ENCODE results near the gene IRS2. TPM values are rescaled to one million over a fixed set of nuclear protein-coding genes. Genes with fewer than 3 reads are reported as not detected.

Gene IRS2
- total RNA-seq, 2 experiments from 2014 or later, result 2.8 TPM

DNA sequence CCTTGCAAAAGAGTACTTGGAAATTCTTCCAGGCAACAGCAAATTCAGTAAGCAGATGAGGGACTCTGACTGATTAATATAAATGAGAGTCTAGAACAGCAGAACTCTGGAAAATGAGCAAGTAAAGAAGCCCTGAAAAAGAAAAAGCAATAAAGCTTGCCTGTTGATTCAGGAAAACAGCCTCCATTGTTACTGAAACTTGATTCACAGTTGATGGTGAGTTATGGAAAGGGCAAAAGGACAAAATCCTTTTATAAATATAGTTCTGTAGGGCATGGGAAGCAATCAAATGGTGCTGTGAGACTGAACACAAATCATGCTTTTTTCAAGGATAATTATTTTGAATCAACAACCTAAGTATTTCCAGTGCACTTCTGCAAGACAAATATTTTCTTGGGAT, 67.7 kb downstream of the IRS2 start:
- intact Hi-C loops (cut with micrococcal nuclease), result no loop called here
- no peaks in the 10 kb centered on the region for H3K36me3 Mint-ChIP-seq (ENCODE audit: low read depth)
- POLR2A ChIA-PET, result no interaction called here
- no peak overlapping the region for H3K4me3 Mint-ChIP-seq
- no peaks in the 10 kb centered on the region for H3K4me1 Mint-ChIP-seq (ENCODE audit: low read depth)
- H3K27ac Mint-ChIP-seq, result no peak overlapping the region
- peaks cover 2% of the 10 kb centered on the region for H3K27me3 Mint-ChIP-seq
- DNase-seq (no peak), ATAC-seq (no peak)
- no peaks in the 10 kb centered on the region for H3K9me3 Mint-ChIP-seq
- CTCF ChIA-PET, result no interaction called here
- TF ChIP-seq, protein P1, sequence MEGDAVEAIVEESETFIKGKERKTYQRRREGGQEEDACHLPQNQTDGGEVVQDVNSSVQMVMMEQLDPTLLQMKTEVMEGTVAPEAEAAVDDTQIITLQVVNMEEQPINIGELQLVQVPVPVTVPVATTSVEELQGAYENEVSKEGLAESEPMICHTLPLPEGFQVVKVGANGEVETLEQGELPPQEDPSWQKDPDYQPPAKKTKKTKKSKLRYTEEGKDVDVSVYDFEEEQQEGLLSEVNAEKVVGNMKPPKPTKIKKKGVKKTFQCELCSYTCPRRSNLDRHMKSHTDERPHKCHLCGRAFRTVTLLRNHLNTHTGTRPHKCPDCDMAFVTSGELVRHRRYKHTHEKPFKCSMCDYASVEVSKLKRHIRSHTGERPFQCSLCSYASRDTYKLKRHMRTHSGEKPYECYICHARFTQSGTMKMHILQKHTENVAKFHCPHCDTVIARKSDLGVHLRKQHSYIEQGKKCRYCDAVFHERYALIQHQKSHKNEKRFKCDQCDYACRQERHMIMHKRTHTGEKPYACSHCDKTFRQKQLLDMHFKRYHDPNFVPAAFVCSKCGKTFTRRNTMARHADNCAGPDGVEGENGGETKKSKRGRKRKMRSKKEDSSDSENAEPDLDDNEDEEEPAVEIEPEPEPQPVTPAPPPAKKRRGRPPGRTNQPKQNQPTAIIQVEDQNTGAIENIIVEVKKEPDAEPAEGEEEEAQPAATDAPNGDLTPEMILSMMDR (IDR thresholded peaks at IDR 0.05), result no peak

DNA sequence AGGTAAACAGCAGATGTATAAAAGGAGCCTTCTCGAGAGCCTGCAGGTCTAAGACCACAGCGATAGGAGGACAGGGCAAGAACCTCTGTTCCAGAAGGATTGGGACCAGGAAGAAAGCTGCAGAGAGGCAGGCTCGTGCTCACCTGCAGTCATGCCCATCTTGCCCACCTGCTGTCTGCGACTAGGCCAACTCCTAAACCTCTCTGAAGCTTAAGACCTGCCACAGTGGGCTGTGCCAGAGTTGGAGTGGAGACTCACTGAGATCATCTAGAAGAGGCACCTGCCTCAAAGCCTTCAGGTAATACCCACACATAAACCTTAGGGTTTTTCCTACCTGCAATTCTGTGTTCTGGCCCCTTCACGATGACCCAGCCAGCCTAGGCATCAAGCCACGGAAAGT, 68.7 kb downstream of the IRS2 start:
- H3K36me3 Mint-ChIP-seq (ENCODE audit: low read depth), result no peaks in the 10 kb centered on the region
- H3K9me3 Mint-ChIP-seq, result no peaks in the 10 kb centered on the region
- ChIA-PET POLR2A (no interaction called here), CTCF (no interaction called here)
- intact Hi-C loops (cut with micrococcal nuclease), result no loop called here
- H3K4me3 Mint-ChIP-seq, result no peak overlapping the region
- ATAC-seq (no peak), DNase-seq (no peak)
- TF ChIP-seq, protein P1 (IDR thresholded peaks at IDR 0.05), result no peak
- no peak overlapping the region for H3K27ac Mint-ChIP-seq
- H3K27me3 Mint-ChIP-seq, result peaks cover 2% of the 10 kb centered on the region
- H3K4me1 Mint-ChIP-seq (ENCODE audit: low read depth), result no peaks in the 10 kb centered on the region

DNA sequence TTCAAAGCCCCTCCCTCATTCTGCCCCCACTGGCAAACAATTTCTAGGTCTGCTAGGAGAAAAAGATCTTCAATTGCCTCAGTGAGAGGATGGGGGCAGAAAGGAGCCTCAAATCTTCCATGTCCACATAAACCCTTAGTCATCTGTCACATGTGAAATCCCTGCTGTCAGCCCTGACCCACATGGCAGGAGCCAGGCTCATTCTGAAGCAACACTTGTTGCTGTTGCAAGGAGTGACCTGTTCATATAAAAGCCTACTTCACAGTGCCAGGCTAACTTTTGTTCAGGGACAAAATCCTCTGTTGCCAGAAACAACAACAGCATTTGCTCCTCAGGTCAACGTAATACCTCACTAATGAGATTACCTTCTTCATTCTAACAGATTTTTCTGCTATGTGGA, 70.5 kb downstream of the IRS2 start:
- CTCF ChIA-PET, result no interaction called here
- Mint-ChIP-seq H3K36me3 (ENCODE audit: low read depth) (no peaks in the 10 kb centered on the region), H3K27me3 (peaks cover 2% of the 10 kb centered on the region)

DNA sequence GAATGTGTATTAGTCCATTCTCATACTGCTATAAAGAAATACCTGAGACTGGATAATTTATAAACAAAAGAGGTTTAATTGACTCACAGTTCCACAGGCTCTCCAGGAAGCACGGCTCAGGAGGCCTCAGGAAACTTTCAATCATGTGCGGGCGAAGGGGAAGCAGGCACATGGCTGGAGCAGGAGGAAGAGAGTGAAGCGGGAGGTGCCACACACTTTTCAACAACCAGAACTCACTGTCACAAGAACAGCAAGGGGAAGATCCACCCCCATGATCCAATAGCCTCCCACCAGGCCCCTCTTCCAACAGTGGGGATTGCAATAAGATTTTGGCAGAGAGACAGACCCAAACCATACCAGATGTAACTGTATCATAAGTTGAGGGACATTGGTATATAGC, 72.7 kb downstream of the IRS2 start:
- no peaks in the 10 kb centered on the region for H3K4me1 Mint-ChIP-seq (ENCODE audit: low read depth)
- H3K27ac Mint-ChIP-seq, result no peak overlapping the region
- H3K27me3 Mint-ChIP-seq, result no peaks in the 10 kb centered on the region
- ChIA-PET POLR2A (no interaction called here), CTCF (no interaction called here)
- intact Hi-C loops (cut with micrococcal nuclease), result no loop called here
- DNase-seq, result no peak
- ATAC-seq, result no peak
- H3K4me3 Mint-ChIP-seq, result no peak overlapping the region
- no peaks in the 10 kb centered on the region for H3K9me3 Mint-ChIP-seq
- no peaks in the 10 kb centered on the region for H3K36me3 Mint-ChIP-seq (ENCODE audit: low read depth)
- TF ChIP-seq, protein P1 (IDR thresholded peaks at IDR 0.05), result no peak

More for the DNA sequence above, 70.5 kb downstream of the IRS2 start:
- TF ChIP-seq, protein P1 (IDR thresholded peaks at IDR 0.05), result no peak
- no peak for ATAC-seq
- POLR2A ChIA-PET, result no interaction called here
- no peaks in the 10 kb centered on the region for H3K4me1 Mint-ChIP-seq (ENCODE audit: low read depth)
- DNase-seq, result no peak
- no peak overlapping the region for H3K4me3 Mint-ChIP-seq
- H3K9me3 Mint-ChIP-seq, result no peaks in the 10 kb centered on the region
- intact Hi-C loops (cut with micrococcal nuclease), result no loop called here
- no peak overlapping the region for H3K27ac Mint-ChIP-seq

DNA sequence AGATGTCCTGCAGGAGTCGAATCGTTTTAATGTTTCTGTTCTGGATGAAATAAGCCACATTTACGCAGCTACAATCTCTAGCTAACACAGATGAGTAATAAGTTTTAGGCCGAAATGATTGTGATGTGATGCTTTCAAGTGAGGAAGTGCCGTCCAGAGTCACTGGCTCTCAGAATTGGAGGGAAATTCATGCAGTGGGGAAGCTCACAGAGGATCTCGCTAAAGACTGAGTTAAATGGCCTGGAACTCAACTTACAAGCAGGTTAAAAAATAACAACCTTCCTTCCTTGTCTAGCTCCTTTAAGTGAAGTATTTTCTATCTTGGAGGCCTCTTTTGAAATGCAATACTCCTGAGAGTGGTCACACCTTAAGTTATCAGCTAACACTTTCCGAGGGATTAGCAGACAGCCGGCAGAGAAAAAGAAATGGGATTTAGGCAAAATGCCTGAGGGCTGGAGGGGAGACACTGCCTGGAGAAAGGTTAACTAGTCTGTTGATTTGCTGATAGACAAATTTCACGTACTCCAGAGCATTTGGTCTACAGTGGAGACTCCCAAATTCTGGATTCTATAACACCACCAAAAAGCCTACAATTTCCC, 74.2 kb downstream of the IRS2 start:
- TF ChIP-seq, protein P1 (IDR thresholded peaks at IDR 0.05), result no peak
- intact Hi-C loops (cut with micrococcal nuclease), result no loop called here
- ChIA-PET CTCF (interaction anchor here (1.7 kb wide), 1 partner anchor 12 kb away, joined by 4 read pairs; no protein-coding TSS in a partner anchor), POLR2A (no interaction called here)
- H3K27ac Mint-ChIP-seq, result no peak overlapping the region
- H3K4me1 Mint-ChIP-seq (ENCODE audit: low read depth), result peaks cover 3% of the 10 kb centered on the region
- no peaks in the 10 kb centered on the region for H3K27me3 Mint-ChIP-seq
- no peaks in the 10 kb centered on the region for H3K36me3 Mint-ChIP-seq (ENCODE audit: low read depth)
- H3K4me3 Mint-ChIP-seq, result no peak overlapping the region
- no peak for DNase-seq
- no peak for ATAC-seq
- no peaks in the 10 kb centered on the region for H3K9me3 Mint-ChIP-seq

Measured in activated CD8-positive, alpha-beta T cell treated with anti-CD3 and anti-CD28 coated beads for 36 hours (primary cell).